NCI-H128 (cell line): ENCODE results near the gene TBX18.

Source experiments
- DNase-seq: peaks from one replicate; lab custom pipeline; 2025; ENCODE audit not compliant: unreplicated experiment; lab: John Stamatoyannopoulos, UW

TBX18 gene

GRCh38 chr6:84749181-84749580, 15.2 kb downstream of the TBX18 start:
- DNase-seq, result no peak

- DNase-seq, result no peak
Observed at GRCh38 chr6:84748376-84748775, 16.0 kb downstream of the TBX18 start.

DNA sequence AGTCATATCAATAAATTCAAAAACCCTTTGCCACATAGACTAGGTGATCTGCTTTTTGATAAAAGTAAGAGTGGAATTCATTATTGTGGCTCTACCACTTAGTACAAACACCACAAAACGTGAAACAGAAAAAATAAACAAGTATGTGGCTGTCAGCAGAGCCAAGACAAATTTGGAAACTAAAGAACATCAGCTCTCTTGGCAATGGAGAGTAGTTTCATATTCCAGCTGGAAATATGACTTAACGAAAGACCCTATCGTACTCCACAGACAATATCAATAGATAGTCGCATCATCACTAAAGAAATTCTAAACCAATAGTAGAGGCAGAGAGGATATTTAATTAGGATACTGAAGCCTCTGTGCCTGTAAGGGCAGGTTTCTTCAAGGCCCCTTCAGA, 20.8 kb downstream of the TBX18 start:
- no peak for DNase-seq

- no peak for DNase-seq
Observed at GRCh38 chr6:84740385-84740784, 24.0 kb downstream of the TBX18 start.

- DNase-seq, result no peak
Observed at GRCh38 chr6:84739866-84740208, 24.6 kb downstream of the TBX18 start.

- no peak for DNase-seq
Observed at GRCh38 chr6:84738996-84739865, 25.2 kb downstream of the TBX18 start.

DNA sequence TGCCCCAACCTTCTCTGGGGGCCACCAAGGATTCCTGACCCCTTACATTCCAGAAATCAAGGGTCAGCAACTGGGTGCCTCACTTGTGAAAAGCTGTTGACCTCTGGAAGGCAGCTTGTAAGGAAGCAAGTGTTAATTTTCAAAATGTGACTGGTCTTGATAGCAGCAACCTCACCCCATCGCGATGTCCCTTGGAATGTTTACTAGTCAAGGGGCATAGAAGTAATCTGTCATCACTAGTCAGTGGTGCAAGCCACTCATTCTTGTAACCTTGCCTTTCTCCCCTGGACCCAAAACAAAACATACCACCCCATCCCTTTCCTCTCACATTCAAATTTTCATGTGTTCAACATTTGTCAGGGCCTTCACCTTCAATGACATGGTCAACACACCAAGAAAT, 30.5 kb downstream of the TBX18 start:
- DNase-seq, result no peak

DNA sequence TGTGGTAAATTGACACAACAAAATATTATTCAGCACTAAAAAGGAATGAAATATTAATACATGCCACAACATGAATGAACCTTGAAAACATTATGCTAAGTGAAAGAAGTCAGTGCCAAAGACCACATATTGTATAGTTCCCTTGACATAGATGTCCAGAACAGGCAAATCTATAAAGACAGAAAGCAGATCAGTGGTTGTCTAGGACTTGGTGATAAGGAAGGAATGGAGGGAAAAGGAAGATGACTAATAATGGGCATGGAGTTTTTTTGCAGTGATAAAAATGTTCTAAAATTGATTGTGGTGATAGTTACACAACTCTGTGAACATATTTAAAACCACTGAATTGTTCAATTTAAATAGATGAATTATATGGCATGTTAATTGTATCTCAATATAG, 32.5 kb downstream of the TBX18 start:
- no peak for DNase-seq

GRCh38 chr6:84731401-84731800, 33.0 kb downstream of the TBX18 start:
- no peak for DNase-seq

DNA sequence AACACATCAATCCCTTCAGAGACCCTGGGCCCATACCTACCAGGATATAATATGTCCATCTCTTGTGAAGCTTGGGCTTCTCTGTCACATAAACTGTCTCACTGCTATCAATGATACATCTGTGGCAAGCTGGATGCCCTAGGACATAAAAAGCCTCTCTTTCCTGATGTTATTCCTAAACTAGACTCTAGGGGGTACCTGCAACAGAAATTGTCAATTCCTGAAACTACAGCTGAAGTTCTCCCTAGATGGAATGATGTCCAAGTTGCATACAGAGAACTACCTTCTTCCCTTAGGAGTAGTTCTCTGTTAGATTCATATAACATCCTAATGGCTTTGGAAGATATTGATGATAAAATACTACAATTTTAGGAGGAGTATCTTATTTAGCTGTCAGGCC, 35.8 kb downstream of the TBX18 start:
- no peak for DNase-seq

- DNase-seq, result no peak
Observed at GRCh38 chr6:84719152-84719551, 45.2 kb downstream of the TBX18 start.

GRCh38 chr6:84718038-84718955, 46.1 kb downstream of the TBX18 start:
- no peak for DNase-seq

DNA sequence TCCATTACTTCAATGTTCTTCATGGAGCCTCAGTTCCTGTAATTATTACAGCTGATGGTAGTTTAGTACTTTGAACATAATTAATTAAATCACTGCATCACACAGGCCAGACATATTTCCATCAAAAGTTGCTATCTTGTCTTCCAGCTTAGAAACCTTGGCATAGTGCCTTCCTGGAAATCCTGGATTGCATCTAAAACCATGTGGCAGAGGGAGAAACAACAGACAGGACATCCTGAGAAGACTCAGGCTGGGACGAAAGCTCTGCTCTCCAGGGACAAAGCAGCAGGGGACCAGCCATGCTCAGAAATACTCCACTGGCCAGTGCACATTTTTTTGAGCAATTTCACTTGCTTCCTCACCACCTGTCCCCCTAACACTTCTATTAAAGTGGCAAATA, 55.3 kb downstream of the TBX18 start:
- no peak for DNase-seq

- DNase-seq, result no peak
Observed at GRCh38 chr6:84707171-84707570, 57.2 kb downstream of the TBX18 start.

GRCh38 chr6:84696166-84696565, 68.2 kb downstream of the TBX18 start:
- no peak for DNase-seq

- DNase-seq, result no peak
Observed at GRCh38 chr6:84691978-84692623, 72.3 kb downstream of the TBX18 start.

- no peak for DNase-seq
Observed at GRCh38 chr6:84688141-84688873, 76.1 kb downstream of the TBX18 start.

- no peak for DNase-seq
Observed at GRCh38 chr6:84687431-84687830, 77.0 kb downstream of the TBX18 start.

DNA sequence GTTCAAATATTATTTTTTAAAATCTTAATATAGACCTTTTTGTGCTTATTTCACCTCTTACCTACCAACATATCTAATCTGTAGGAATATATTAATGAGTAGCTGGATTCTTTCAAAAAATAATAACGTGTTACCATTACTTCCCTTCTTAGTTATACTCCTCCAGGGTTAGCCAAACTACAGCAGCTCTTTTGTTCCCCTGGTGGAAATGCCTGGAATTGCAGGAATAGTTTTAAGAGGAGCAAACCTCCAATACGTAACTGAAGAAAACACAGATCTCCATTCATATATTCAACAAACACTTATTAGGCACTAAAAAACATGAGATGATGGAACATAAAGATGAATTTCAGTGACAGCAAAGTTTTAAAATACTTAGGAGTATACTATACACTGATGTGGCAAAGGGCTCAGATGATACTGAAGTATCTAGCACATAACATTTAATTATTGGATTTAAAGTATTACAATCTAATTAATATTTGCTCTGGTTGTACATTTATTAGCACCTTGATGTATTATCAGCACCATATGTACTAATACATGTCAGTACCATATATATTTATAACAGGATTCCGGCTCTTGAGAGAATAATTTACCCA, 78.3 kb downstream of the TBX18 start:
- no peak for DNase-seq

GRCh38 chr6:84681693-84682326, 82.6 kb downstream of the TBX18 start:
- DNase-seq, result no peak
